Measurements from ENCODE around the gene TMEM236. TPM values are rescaled to one million over a fixed set of nuclear protein-coding genes. Genes with fewer than 3 reads are reported as not detected.

TMEM236 gene
- total and polyA plus RNA-seq, 9 of the 15 experiments (the other 6 are each of a cell fraction or from before 2014, with no cell fraction given), result 0.04 to 0.13 (median 0.04) TPM; not detected in 4

- TF ChIP-seq PRDM10 (IDR thresholded peaks at IDR 0.05; ENCODE audit: partially characterized antibody), result peak; percentile 91
- TF ChIP-seq NEUROD1 (IDR thresholded peaks at IDR 0.05; ENCODE audit: borderline replicate concordance, low read depth, low read length, partially characterized antibody), result no peak
These were observed 2.1 kb upstream of the TMEM236 start (continued) for GRCh38 chr10:17749890-17750289.

DNA sequence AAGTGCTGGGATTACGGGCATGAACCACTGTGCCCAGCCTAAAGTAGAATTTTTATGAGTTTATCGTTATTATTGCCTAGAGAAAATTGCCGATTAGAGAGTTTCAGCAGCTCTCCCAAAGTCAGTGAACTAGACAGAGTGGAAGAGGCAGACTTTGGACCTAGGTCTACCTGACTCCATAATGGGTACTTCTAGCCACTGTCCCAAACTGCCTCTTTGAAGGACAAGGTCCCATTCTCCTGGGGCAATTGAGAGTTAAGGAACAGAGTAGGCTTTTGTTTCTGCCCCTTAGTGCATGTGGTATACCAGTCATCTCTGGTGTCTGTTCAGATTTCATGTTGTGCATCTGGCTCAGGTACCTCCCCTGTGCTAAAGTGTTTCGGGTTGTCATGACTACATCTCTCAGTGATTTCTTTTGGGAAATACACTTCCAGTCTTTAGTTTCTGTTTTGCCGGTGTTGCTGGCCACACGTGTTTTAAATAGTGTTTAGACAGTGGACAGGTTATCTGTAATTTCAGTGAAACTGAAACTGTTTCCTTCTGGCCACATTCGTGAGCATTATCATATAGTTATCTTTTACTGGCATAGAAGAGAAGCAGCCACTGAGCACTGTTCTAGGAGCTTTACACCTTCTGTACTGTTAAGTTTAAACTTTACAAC lies 4.7 kb downstream of the TMEM236 start:
- Histone ChIP-seq H3K4me1 (replicated peaks in 1 of 2; ENCODE audit: control insufficient read depth in 2 of 2, insufficient read depth in 2 of 2, low read length in 2 of 2) (peaks cover 5 to 20% of the 10 kb centered on the region in 2 experiments; a peak in 4 of 5 replicates), H2AFZ (ENCODE audit: low read depth, low read length) (peak overlapping the region; percentile 75), H3K9me1 (ENCODE audit: control insufficient read depth, insufficient read depth, low read length) (no peaks in the 10 kb centered on the region), H3K27ac (ENCODE audit: extremely low read depth, low read depth, low read length) (no peak overlapping the region), H3K27me3 (ENCODE audit: control insufficient read depth in 2 of 2, insufficient read depth in 2 of 2, low read length in 2 of 2) (no peaks in the 10 kb centered on the region), H3K4me2 (ENCODE audit: insufficient read depth, low read length) (peak overlapping the region; percentile 43; the same call in 1 of the 2 replicates), H3K36me3 (ENCODE audit: control insufficient read depth, insufficient read depth, low read length) (no peaks in the 10 kb centered on the region), H3K79me2 (ENCODE audit: control insufficient read depth, insufficient read depth, low read length) (no peaks in the 10 kb centered on the region), H4K20me1 (replicated peaks; ENCODE audit: control insufficient read depth, insufficient read depth, low read length) (no peaks in the 10 kb centered on the region), H3K9ac (ENCODE audit: insufficient read depth in 1 of 2, low read depth in 2 of 2, low read length in 2 of 2) (0 out of 4 replicates have a peak overlapping the region, but pooled peaks of 1 of the 2 experiments have one; percentile 12), H3K9me3 (replicated peaks; ENCODE audit: control insufficient read depth, insufficient read depth, low read depth, low read length) (no peaks in the 10 kb centered on the region), H3K4me3 (no peak overlapping the region)
- BruUV-seq (replicated peaks), result no TSS peak
- DNase-seq (ENCODE audit: extremely low read depth in 1 of 4, low spot score in 3 of 4) (no peak), ATAC-seq (peak; percentile 54), FAIRE-seq (no peak)
- in situ Hi-C loops (cut with MboI), result no loop called here
- CTCF ChIA-PET (ENCODE audit: low intra/inter-chr PET ratio), result no interaction called here
- POLR2A ChIA-PET, result interaction anchor here (0.6 to 0.8 kb wide), 3 partner anchors 9 to 1274 kb away, joined by 3 to 4 read pairs (median 3); no protein-coding TSS in a partner anchor
- WGBS (ENCODE audit: insufficient coverage, low coverage, missing lambda C conversion rate), result 27% methylated on average over 7 of the region's 7 CpGs
- TF ChIP-seq RFX1 (IDR thresholded peaks at IDR 0.05) (peak; percentile 84), NFE2 (IDR thresholded peaks at IDR 0.05; ENCODE audit: low read depth) (no peak), L3MBTL2 (IDR thresholded peaks at IDR 0.05) (peak; percentile 27; the same call in 1 of the 2 replicates), FOXJ2 (tag; IDR thresholded peaks at IDR 0.05) (0 out of 2 replicates have a peak, but pooled peaks have one; percentile 43), CUX1 (CRISPR knock-in tag; IDR thresholded peaks at IDR 0.05) (no peak), MXI1 (IDR thresholded peaks at IDR 0.05; ENCODE audit: low read depth, low read length) (0 out of 2 replicates have a peak, but pooled peaks have one; percentile 39)
- intact Hi-C loops (cut with micrococcal nuclease), result no loop called here
